DOHH2 (cell line): ENCODE measurements around the gene DLL1.

ENCODE experiments used
- CTCF ChIP-seq: fragments of 200-600 bp; sonication (generic); IDR thresholded peaks from one replicate; pipeline ENCODE4 v1.5.1; 2014; ENCODE audit warnings: antibody characterized with exemption, mild to moderate bottlenecking, low read depth, low read length; ENCODE audit not compliant: poor library complexity, severe bottlenecking
- EZH2phosphoT487 ChIP-seq: fragments of 200-600 bp; sonication (generic); IDR thresholded peaks from 2 replicates; pipeline ENCODE4 v1.6.1; 2017; ENCODE audit warnings: borderline replicate concordance, mild to moderate bottlenecking, antibody characterized with exemption, low read length, moderate library complexity, mixed read lengths

GRCh38 chr6:170284866-170285469 lies 5.9 kb downstream of the DLL1 start:
- TF ChIP-seq CTCF (no peak), EZH2phosphoT487 (no peak)
